Activated naive CD8-positive, alpha-beta T cell treated with anti-CD3 and anti-CD28 coated beads, Interleukin-2, amount 10 ng/mL, durations not matched to agents 7 days and 5 days (primary cell): Measurements from ENCODE around the gene HABP2. TPM values are rescaled to one million over a fixed set of nuclear protein-coding genes. Genes with fewer than 3 reads are reported as not detected.
A peak's percentile ranks its signal among the peaks of the same experiment; 100 is the strongest.

Experiments
- ATAC-seq: fragments of 150-1000 bp; cut with Tn5 transposase; one replicate; pipeline ENCODE4 v1.10.0; 2021; ENCODE audit warnings: low read depth, moderate library complexity
- POLR2A ChIA-PET: fragments of 350-600 bp; sonication (Branson Sonifier 250); formaldehyde crosslinking; loops from one replicate; lab custom pipeline; 2021; ENCODE audit warnings: antibody characterized with exemption; lab: Charles Lee
- DNase-seq: peaks from one replicate; pipeline ENCODE4 v3.0.0; 2021
- H3K27ac Mint-ChIP-seq: one replicate; pipeline ENCODE4 v1.8.0; 2022; ENCODE audit warnings: mild to moderate bottlenecking, mixed read lengths
- H3K27me3 Mint-ChIP-seq: one replicate; pipeline ENCODE4 v1.8.0; 2022; ENCODE audit warnings: mild to moderate bottlenecking, moderate library complexity, mixed read lengths
- H3K36me3 Mint-ChIP-seq: one replicate; pipeline ENCODE4 v1.8.0; 2021; ENCODE audit warnings: mild to moderate bottlenecking, mixed read lengths
- H3K4me1 Mint-ChIP-seq: one replicate; pipeline ENCODE4 v1.8.0; 2021; ENCODE audit warnings: mixed read lengths
- H3K4me3 Mint-ChIP-seq: one replicate; pipeline ENCODE4 v1.8.0; 2022; ENCODE audit warnings: mild to moderate bottlenecking, moderate library complexity, mixed read lengths
- H3K9me3 Mint-ChIP-seq: one replicate; pipeline ENCODE4 v1.8.0; 2021; ENCODE audit warnings: mixed read lengths
- total RNA-seq, 2 experiments: library from RNA; stranded (reverse); gene quantifications; one replicate each; pipeline ENCODE4 v1.2.3, GENCODE V29; 2021

Gene HABP2
- total RNA-seq, 2 experiments from 2014 or later = not detected

DNA sequence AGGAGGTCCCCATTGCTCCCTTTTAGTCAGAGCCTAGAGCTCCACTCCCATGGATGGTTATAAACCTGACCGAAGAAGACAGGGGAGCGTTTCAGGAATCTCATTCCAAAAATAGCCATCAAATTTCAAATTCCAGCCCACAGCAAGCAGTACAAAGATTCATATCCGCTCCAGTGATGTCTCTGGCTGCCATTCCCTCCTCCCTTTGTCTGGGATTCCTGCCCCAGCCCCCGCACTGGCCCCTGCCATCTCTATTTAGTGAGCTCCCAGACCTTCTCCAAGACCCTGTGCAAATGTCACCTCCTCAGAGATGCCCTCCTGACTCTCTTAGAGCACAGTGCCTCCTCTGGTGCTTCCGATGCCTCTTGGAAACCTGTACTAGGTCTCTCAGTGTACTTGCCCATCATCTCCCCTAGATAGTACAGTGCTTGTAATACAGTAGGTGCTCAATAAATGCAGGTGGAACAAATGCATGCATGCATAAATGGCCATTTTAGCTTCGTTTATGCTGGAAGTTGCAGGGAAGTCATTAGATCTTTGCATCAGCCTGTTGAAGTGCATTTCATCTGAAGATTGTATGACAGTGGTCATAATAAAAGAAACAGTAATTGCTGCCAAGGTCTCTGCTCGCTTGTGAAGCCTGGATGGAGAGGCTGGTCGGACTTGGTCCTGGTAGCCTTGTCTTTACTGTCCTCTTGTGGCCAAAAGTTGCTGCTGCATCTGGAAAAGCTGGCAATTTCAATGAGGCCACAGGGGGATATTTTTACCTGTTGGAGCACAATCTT lies 32.0 kb upstream of the HABP2 start:
- ATAC-seq = peak; percentile 52
- Mint-ChIP-seq H3K9me3 (no peaks in the 10 kb centered on the region), H3K27ac (no peak overlapping the region)

GRCh38 chr10:113521475-113521795 lies 31.4 kb upstream of the HABP2 start:
- ATAC-seq (no peak), DNase-seq (no peak)
- H3K9me3 Mint-ChIP-seq = no peaks in the 10 kb centered on the region
- peaks cover 9% of the 10 kb centered on the region for H3K27me3 Mint-ChIP-seq
- no peaks in the 10 kb centered on the region for H3K4me1 Mint-ChIP-seq
- no peaks in the 10 kb centered on the region for H3K36me3 Mint-ChIP-seq
- no peak overlapping the region for H3K27ac Mint-ChIP-seq
- H3K4me3 Mint-ChIP-seq = no peak overlapping the region
- POLR2A ChIA-PET = no interaction called here

More for the DNA sequence above, 32.0 kb upstream of the HABP2 start:
- DNase-seq = no peak
- H3K27me3 Mint-ChIP-seq = peaks cover 5% of the 10 kb centered on the region
- H3K4me3 Mint-ChIP-seq = no peak overlapping the region
- H3K36me3 Mint-ChIP-seq = no peaks in the 10 kb centered on the region
- POLR2A ChIA-PET = no interaction called here
- H3K4me1 Mint-ChIP-seq = no peaks in the 10 kb centered on the region

DNA sequence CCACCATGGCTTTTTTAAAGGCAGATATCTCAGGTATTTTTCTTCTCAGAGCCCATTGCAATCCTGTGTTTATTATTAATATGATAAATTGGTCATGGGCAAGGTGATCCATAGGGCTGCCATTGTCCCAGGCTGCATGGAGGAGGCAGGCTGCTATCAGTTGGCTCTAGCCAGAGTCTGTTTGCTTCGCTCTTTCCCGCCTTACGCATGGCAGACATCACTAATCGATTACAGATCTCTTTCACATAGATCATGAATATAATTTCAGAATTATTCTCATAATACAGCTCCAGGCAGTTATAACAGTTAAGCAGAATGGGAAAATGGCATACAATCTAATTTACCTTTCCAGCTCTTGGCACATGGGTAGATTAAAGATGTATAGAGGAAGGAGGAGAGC lies 30.4 kb upstream of the HABP2 start:
- Mint-ChIP-seq H3K36me3 (no peaks in the 10 kb centered on the region), H3K9me3 (no peaks in the 10 kb centered on the region), H3K4me1 (no peaks in the 10 kb centered on the region), H3K27me3 (peaks cover 9% of the 10 kb centered on the region), H3K4me3 (no peak overlapping the region), H3K27ac (no peak overlapping the region)
- POLR2A ChIA-PET = no interaction called here
- ATAC-seq = no peak
- no peak for DNase-seq

DNA sequence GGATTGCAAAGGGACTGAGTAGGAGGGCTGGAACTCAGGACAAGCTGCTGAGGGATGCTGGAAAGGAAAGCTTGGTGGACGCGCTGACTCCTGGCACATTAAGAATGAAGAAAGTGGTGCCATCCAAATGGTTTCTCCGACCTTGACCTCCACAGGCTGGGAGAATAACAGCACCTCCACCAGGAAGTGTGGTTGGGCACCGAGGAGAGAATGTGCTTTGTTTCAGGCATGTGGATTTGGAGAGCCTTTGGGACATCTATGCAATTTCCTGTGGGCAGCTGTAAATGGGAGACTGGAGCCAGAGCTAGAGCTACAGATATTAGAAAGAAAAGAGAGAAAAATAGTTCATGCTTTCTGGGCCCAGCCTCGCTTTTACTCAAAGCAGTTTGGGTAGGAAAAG lies 29.8 kb upstream of the HABP2 start:
- H3K4me1 Mint-ChIP-seq = no peaks in the 10 kb centered on the region
- ATAC-seq (no peak), DNase-seq (no peak)
- H3K9me3 Mint-ChIP-seq = no peaks in the 10 kb centered on the region
- no peak overlapping the region for H3K27ac Mint-ChIP-seq
- H3K36me3 Mint-ChIP-seq = no peaks in the 10 kb centered on the region
- POLR2A ChIA-PET = no interaction called here
- H3K27me3 Mint-ChIP-seq = peaks cover 10% of the 10 kb centered on the region
- no peak overlapping the region for H3K4me3 Mint-ChIP-seq

- Mint-ChIP-seq H3K9me3 (no peaks in the 10 kb centered on the region), H3K36me3 (no peaks in the 10 kb centered on the region), H3K27me3 (peaks cover 10% of the 10 kb centered on the region), H3K4me3 (no peak overlapping the region), H3K4me1 (no peaks in the 10 kb centered on the region), H3K27ac (no peak overlapping the region)
- DNase-seq (no peak), ATAC-seq (no peak)
- POLR2A ChIA-PET = no interaction called here
Observed at GRCh38 chr10:113523628-113524027, 29.2 kb upstream of the HABP2 start.

DNA sequence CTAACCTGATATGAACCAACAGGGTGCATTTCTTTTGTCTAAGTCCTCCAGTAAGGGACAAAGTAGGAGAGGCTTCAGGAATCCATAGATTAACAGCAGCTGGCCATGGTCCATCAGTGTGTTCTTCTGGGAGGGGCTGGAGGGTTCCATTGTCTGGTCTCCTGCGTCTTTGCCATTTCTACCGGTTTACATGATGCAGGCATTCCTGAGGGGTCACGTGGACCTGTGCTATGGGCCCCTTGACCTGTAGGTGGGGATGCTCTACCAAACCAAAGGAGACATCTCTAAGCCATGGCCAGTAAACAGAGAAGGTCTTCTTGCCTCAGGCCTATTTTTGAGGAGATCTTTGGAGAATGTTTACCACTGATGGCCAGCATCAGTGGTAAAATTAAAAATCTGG lies 28.7 kb upstream of the HABP2 start:
- Mint-ChIP-seq H3K27ac (no peak overlapping the region), H3K36me3 (no peaks in the 10 kb centered on the region), H3K4me3 (no peak overlapping the region), H3K9me3 (no peaks in the 10 kb centered on the region), H3K27me3 (peaks cover 10% of the 10 kb centered on the region), H3K4me1 (no peaks in the 10 kb centered on the region)
- POLR2A ChIA-PET = no interaction called here
- DNase-seq (no peak), ATAC-seq (no peak)

DNA sequence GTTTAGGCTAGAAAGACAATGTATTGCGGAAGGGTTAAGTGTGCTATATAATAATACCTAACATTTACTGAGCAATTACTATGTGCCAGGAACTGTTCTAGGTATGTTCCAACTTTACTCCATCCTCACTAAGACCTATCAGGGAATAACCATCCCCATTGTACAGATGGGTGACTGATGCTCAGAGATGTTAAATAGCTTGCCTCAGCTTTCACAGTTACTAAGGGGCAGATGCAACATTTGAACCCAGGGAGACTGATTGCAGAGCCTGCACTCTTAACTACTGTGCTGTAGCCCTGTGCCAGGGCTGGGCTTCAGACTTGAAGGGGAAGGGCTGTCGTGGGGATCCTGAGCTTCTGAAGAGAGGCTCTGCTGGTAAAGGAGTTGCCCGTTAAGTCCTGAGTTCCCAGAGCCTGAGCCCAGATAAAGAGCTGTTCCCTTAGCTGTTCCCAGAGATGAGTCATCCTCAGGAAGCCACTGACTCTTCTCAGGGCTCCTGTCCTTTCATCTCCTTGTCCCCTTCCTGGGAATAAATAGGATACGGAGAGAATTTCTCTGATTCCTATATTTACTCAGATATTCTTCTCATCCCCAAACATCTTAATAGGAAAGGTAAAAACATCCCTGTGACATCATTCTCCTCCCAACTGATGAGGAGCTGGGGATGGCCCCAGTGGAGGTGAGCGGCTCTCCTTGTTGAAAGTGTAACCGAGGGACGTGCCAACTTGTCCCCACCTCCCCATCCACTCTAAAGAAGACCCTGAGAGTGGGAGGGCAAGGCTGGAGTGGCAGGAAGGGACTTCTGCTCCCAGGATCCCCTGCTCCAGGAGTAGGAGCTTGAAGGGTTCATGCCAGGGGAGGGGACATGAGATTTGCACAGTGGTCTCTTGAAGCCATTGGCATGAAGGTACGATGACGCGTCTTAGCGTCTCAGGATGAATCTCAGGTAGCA lies 28.0 kb upstream of the HABP2 start:
- H3K4me3 Mint-ChIP-seq = no peak overlapping the region
- ATAC-seq = no peak
- H3K36me3 Mint-ChIP-seq = no peaks in the 10 kb centered on the region
- peaks cover 10% of the 10 kb centered on the region for H3K27me3 Mint-ChIP-seq
- no peaks in the 10 kb centered on the region for H3K4me1 Mint-ChIP-seq
- POLR2A ChIA-PET = no interaction called here
- no peak for DNase-seq
- H3K27ac Mint-ChIP-seq = no peak overlapping the region
- no peaks in the 10 kb centered on the region for H3K9me3 Mint-ChIP-seq

GRCh38 chr10:113525713-113526112 lies 27.1 kb upstream of the HABP2 start:
- Mint-ChIP-seq H3K36me3 (no peaks in the 10 kb centered on the region), H3K27ac (no peak overlapping the region), H3K27me3 (peaks cover 10% of the 10 kb centered on the region)

DNA sequence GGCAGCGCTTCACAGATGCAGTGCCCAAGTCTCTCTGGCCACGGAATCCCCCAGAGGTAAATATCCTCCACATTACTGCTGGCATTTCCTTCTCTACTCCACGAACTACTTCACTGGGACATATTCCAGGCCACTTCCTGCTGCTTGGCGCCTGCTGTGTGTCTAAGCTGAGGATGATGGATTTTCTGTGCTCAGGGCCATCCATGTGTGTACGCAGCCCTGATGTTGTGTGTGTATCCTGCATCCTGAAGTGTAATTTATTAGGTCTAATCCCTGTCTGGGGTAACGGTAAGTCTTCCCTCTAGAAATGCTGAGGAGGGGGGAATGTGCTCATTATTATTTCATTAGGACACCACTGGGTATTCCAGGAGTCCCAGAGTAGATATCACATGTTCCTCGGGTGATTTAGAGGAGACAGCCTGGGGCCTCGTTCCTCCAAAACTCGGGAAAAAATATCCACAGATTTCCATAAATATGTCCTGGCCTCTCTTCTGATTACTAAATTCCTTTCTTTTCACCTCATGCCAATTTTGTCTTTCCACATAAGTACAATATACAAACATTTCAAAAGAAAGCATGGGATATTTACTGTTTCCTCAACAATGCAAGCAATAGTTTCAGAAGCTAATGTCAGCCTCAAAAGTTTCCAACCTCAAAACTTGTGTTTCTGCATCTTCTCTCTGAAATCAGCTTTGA lies 25.5 kb upstream of the HABP2 start:
- Mint-ChIP-seq H3K27me3 (peaks cover 14% of the 10 kb centered on the region), H3K36me3 (no peaks in the 10 kb centered on the region), H3K4me3 (no peak overlapping the region), H3K9me3 (no peaks in the 10 kb centered on the region), H3K4me1 (no peaks in the 10 kb centered on the region), H3K27ac (no peak overlapping the region)
- no peak for DNase-seq
- POLR2A ChIA-PET = no interaction called here
- no peak for ATAC-seq

More at GRCh38 chr10:113525713-113526112, 27.1 kb upstream of the HABP2 start:
- Mint-ChIP-seq H3K4me3 (no peak overlapping the region), H3K9me3 (no peaks in the 10 kb centered on the region), H3K4me1 (no peaks in the 10 kb centered on the region)
- ATAC-seq (no peak), DNase-seq (no peak)
- POLR2A ChIA-PET = no interaction called here

DNA sequence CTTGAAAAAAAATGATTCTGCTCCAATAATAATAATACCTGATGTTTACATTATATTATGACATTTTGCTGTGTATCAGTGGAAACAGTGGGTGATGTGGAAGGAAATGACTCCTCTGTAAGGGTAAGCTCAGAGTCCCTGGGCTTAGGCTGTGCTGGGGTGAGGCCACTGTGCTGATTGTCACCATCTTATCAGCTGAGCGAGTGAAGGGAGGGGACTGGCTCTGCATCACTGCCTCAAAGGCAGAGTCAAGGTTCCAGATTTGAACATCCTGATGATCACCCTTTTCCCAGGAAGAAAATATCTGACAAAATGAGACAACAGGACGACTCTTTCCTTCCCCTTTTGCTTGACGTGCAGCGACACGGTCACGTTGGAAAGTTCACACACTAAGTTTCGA lies 24.0 kb upstream of the HABP2 start:
- Mint-ChIP-seq H3K9me3 (no peaks in the 10 kb centered on the region), H3K27me3 (peaks cover 12% of the 10 kb centered on the region), H3K4me3 (no peak overlapping the region), H3K27ac (no peak overlapping the region), H3K4me1 (no peaks in the 10 kb centered on the region), H3K36me3 (no peaks in the 10 kb centered on the region)
- no peak for ATAC-seq
- POLR2A ChIA-PET = no interaction called here
- no peak for DNase-seq

DNA sequence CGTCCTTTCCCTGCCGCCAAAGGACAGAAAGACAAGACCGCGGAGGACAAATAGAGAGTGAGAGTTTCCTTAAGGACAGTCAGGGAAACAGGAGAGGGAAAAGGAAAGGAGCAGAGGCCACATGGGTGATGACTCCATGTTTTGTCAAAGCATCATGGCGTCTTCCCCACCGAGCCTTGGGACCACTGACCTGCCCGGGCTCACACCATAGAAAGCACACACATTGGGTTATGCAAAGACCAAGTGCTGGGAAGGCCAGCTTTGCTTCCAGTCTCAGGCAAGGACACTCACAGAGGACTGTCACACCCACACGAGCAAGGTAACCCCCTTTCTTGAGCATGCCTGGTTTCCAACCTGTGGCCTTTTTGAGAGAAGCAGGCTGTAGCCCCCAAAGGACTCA lies 23.3 kb upstream of the HABP2 start:
- DNase-seq (no peak), ATAC-seq (no peak)
- Mint-ChIP-seq H3K27ac (no peak overlapping the region), H3K4me3 (no peak overlapping the region), H3K4me1 (peaks cover 5% of the 10 kb centered on the region), H3K27me3 (peaks cover 15% of the 10 kb centered on the region), H3K9me3 (no peaks in the 10 kb centered on the region), H3K36me3 (no peaks in the 10 kb centered on the region)
- POLR2A ChIA-PET = no interaction called here

DNA sequence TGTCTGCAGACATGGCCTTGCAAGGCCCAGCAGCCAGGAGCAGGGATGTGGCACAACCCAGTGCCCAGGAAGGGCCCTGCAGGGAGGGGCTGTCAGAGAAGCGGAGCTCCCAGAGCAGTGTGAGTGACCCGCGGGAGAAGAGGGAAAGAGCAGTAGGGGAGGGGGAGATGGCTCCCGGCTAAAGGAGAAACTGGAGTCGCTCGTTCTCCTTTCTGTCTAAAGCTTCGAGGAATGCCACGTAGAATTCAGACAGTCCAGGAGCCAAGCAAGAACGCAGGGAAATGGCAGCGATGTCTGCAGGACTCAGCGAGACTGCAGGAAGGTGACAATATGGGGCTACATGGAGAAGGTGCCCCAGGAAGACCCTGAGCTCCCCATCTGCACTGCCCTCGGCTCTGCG lies 22.4 kb upstream of the HABP2 start:
- ATAC-seq (no peak), DNase-seq (no peak)
- POLR2A ChIA-PET = no interaction called here
- Mint-ChIP-seq H3K4me1 (peaks cover 6% of the 10 kb centered on the region), H3K9me3 (no peaks in the 10 kb centered on the region), H3K27me3 (peaks cover 16% of the 10 kb centered on the region), H3K36me3 (no peaks in the 10 kb centered on the region), H3K27ac (no peak overlapping the region), H3K4me3 (no peak overlapping the region)

DNA sequence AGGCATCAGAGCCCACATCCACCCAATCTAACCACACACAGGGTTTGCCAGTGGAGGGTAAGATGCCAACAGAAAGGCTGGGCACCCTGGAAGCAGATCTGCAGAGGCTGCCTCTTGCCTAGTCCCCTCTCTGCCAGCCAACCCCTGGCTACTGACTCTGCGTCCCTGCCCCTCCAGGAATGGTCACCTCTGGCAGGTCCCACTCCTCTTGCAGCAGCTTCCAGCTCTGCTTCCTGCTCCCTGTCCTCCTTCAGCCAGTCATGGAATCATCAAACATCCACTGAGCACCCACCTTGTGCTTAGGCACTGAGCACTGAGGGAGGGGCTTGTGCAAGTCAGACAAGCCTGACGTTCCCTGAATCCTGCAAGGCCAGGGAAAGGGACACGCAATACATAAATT lies 20.1 kb upstream of the HABP2 start:
- Mint-ChIP-seq H3K36me3 (no peaks in the 10 kb centered on the region), H3K4me3 (no peak overlapping the region), H3K27ac (no peak overlapping the region), H3K27me3 (peaks cover 13% of the 10 kb centered on the region), H3K9me3 (no peaks in the 10 kb centered on the region), H3K4me1 (peaks cover 6% of the 10 kb centered on the region)
- DNase-seq (no peak), ATAC-seq (no peak)
- POLR2A ChIA-PET = no interaction called here
